PFSK-1 (cell line): Measurements from ENCODE around the gene VWA1.

Experiments used
- POLR2AphosphoS5 ChIP-seq: IDR thresholded peaks from 2 replicates; pipeline ENCODE4 v1.6.1; 2012; ENCODE audit warnings: low read depth, mild to moderate bottlenecking, control low read depth, low read length, moderate library complexity
- SIN3A ChIP-seq: IDR thresholded peaks from 2 replicates; pipeline ENCODE4 v1.6.1; 2012; ENCODE audit warnings: mild to moderate bottlenecking, low read length, moderate library complexity, borderline replicate concordance; ENCODE audit not compliant: insufficient read depth
- TAF1 ChIP-seq: IDR thresholded peaks from 2 replicates; pipeline ENCODE4 v1.6.1; 2012; ENCODE audit warnings: low read length, control low read depth, borderline replicate concordance; ENCODE audit not compliant: insufficient read depth

GRCh38 chr1:1407636-1408318 lies 27.7 kb upstream of the VWA1 start:
- TF ChIP-seq TAF1 = no peak
- no peak for TF ChIP-seq SIN3A
- TF ChIP-seq POLR2AphosphoS5 = no peak
